COLO668 (cell line): Measurements from ENCODE around the gene NEURL1.
"Not testable (repeated sequence)": the region's sequence is repeated elsewhere in the genome, so short reads cannot be mapped to it uniquely, and the experiment has no call there.

Experiments
- DNase-seq: peaks from one replicate; lab custom pipeline; 2025; ENCODE audit not compliant: unreplicated experiment; lab: John Stamatoyannopoulos, UW

NEURL1 gene

GRCh38 chr10:103459615-103460014 lies 33.9 kb upstream of the NEURL1 start:
- no peak for DNase-seq

GRCh38 chr10:103463499-103463898 lies 30.0 kb upstream of the NEURL1 start:
- DNase-seq, result no peak

- no peak for DNase-seq
Measured at GRCh38 chr10:103465411-103466179, 27.9 kb upstream of the NEURL1 start.

GRCh38 chr10:103466734-103467133 lies 26.8 kb upstream of the NEURL1 start:
- DNase-seq, result no peak

- DNase-seq, result no peak
Measured at GRCh38 chr10:103467406-103467805, 26.1 kb upstream of the NEURL1 start.

GRCh38 chr10:103469201-103469600 lies 24.3 kb upstream of the NEURL1 start:
- no peak for DNase-seq

GRCh38 chr10:103470761-103471653 lies 22.5 kb upstream of the NEURL1 start:
- no peak for DNase-seq

- DNase-seq, result no peak
Measured at GRCh38 chr10:103472005-103472404, 21.5 kb upstream of the NEURL1 start.

GRCh38 chr10:103473261-103473671 lies 20.2 kb upstream of the NEURL1 start:
- DNase-seq, result no peak

- DNase-seq, result no peak
Measured at GRCh38 chr10:103474077-103474476, 19.4 kb upstream of the NEURL1 start.

- no peak for DNase-seq
Measured at GRCh38 chr10:103475437-103475836, 18.1 kb upstream of the NEURL1 start.

- peak; percentile 5 for DNase-seq
Measured at GRCh38 chr10:103476046-103476768, 17.3 kb upstream of the NEURL1 start.

- DNase-seq, result no peak
Measured at GRCh38 chr10:103478671-103479070, 14.8 kb upstream of the NEURL1 start.

GRCh38 chr10:103479135-103479534 lies 14.4 kb upstream of the NEURL1 start, which contains the start of gene CALHM3:
TSS of gene CALHM3 (minus strand) at chr10:103479240. CDS start at chr10:103479032, 208 bp downstream.
- peak; percentile 54 for DNase-seq

- no peak for DNase-seq
Measured at GRCh38 chr10:103480521-103480920, 13.0 kb upstream of the NEURL1 start.

- peak; percentile 11 for DNase-seq
Measured at GRCh38 chr10:103481974-103482531, 11.5 kb upstream of the NEURL1 start.

GRCh38 chr10:103486635-103487409 lies 6.7 kb upstream of the NEURL1 start:
- DNase-seq, result not testable (repeated sequence)

- no peak for DNase-seq
Measured at GRCh38 chr10:103487410-103487708, 6.1 kb upstream of the NEURL1 start.

- DNase-seq, result no peak
Measured at GRCh38 chr10:103490986-103491314, 2.6 kb upstream of the NEURL1 start.

- DNase-seq, result peak; percentile 53
Measured at GRCh38 chr10:103491729-103492364, 1.7 kb upstream of the NEURL1 start.
